Esophagus muscularis mucosa (tissue), 3 donors: ENCODE data around the gene MRPL46.

Source experiments
- CTCF ChIP-seq, 3 experiments: fragments of 200-600 bp in 2 of 3; fragments of 450-650 bp in 1 of 3; sonication (generic) in 2 of 3; IDR thresholded peaks; one replicate each; pipeline ENCODE4 v1.5.1; 2017 to 2019; ENCODE audit warnings: antibody characterized with exemption in 3 of 3, mild to moderate bottlenecking in 2 of 3, moderate library complexity in 1 of 3
- POLR2A ChIP-seq: fragments of 450-650 bp; IDR thresholded peaks from one replicate; pipeline ENCODE4 v1.6.1; 2017; ENCODE audit warnings: antibody characterized with exemption, moderate library complexity, mild to moderate bottlenecking, low read depth
- POLR2AphosphoS5 ChIP-seq, 2 donors: sonication (generic); formaldehyde crosslinking; IDR thresholded peaks; one replicate each; pipeline ENCODE4 v1.6.1; 2017; ENCODE audit warnings: antibody characterized with exemption in 2 of 2

- no peak for TF ChIP-seq POLR2AphosphoS5 (IDR thresholded peaks at IDR 0.05)
- TF ChIP-seq CTCF (IDR thresholded peaks at IDR 0.05) = no peak
- TF ChIP-seq POLR2A = no peak
Measured at GRCh38 chr15:88465633-88466224, 1.5 kb downstream of the MRPL46 start.
